Activated CD8-positive, alpha-beta memory T cell treated with anti-CD3 and anti-CD28 coated beads for 1 hour (primary cell): Measurements from ENCODE around the gene NDUFB11.
A peak's percentile ranks its signal among the peaks of the same experiment; 100 is the strongest.

Source experiments
- DNase-seq, 2 donors: peaks; one replicate each; pipeline ENCODE4 v3.0.0-alpha.2; 2020; ENCODE audit warnings: low read depth in 1 of 2; ENCODE audit errors: extremely low read depth in 1 of 2

NDUFB11 gene

GRCh38 chrX:47144626-47145394, at the start of gene NDUFB11, which contains the start of gene RBM10:
Gene NDUFB11 (minus strand): TSS chrX:47144702. CDS start chrX:47144679, 23 bp downstream.
Gene RBM10 (plus strand): TSS chrX:47145221. CDS start chrX:47147482, 2,261 bp downstream.
- peak; percentile 73 for DNase-seq

- peak; percentile 77 to 97 for DNase-seq
These were observed 49.1 kb upstream of the NDUFB11 start, which contains the start of gene UBA1 for GRCh38 chrX:47193475-47194193. Gene UBA1 (plus strand): TSS chrX:47193829. CDS start chrX:47198803, 4,974 bp downstream.

- no peak for DNase-seq
These were observed 47.4 kb upstream of the NDUFB11 start for GRCh38 chrX:47191806-47192401.

GRCh38 chrX:47191331-47191730, 46.8 kb upstream of the NDUFB11 start:
- peak in 1 of 2 donors; percentile 10 for DNase-seq

GRCh38 chrX:47190445-47191269, 46.2 kb upstream of the NDUFB11 start:
- peak; percentile 50 to 63 for DNase-seq

- no peak for DNase-seq
These were observed 45.4 kb upstream of the NDUFB11 start for GRCh38 chrX:47189906-47190305.

GRCh38 chrX:47187106-47187677, 42.7 kb upstream of the NDUFB11 start:
- no peak for DNase-seq

- no peak for DNase-seq
These were observed 41.7 kb upstream of the NDUFB11 start for GRCh38 chrX:47186096-47186740.

- DNase-seq, result no peak
These were observed 40.7 kb upstream of the NDUFB11 start for GRCh38 chrX:47185241-47185640.

- DNase-seq, result no peak
These were observed 40.0 kb upstream of the NDUFB11 start for GRCh38 chrX:47184486-47184885.

- DNase-seq, result no peak
These were observed 37.7 kb upstream of the NDUFB11 start for GRCh38 chrX:47182106-47182700.

- DNase-seq, result no peak
These were observed 36.8 kb upstream of the NDUFB11 start for GRCh38 chrX:47181301-47181700.

GRCh38 chrX:47180346-47180745, 35.8 kb upstream of the NDUFB11 start:
- DNase-seq, result no peak

- no peak for DNase-seq
These were observed 35.4 kb upstream of the NDUFB11 start for GRCh38 chrX:47179928-47180255.

GRCh38 chrX:47179221-47179927, 34.9 kb upstream of the NDUFB11 start:
- no peak for DNase-seq

GRCh38 chrX:47178337-47178736, 33.8 kb upstream of the NDUFB11 start:
- DNase-seq, result no peak

- DNase-seq, result no peak
These were observed 32.6 kb upstream of the NDUFB11 start for GRCh38 chrX:47177079-47177478.

- no peak for DNase-seq
These were observed 31.7 kb upstream of the NDUFB11 start for GRCh38 chrX:47176101-47176740.
